ENCODE measurements around the gene RDX. TPM values are rescaled to one million over a fixed set of nuclear protein-coding genes. Genes with fewer than 3 reads are reported as not detected.
A peak's percentile ranks its signal among the peaks of the same experiment; 100 is the strongest.

RDX gene
- polyA plus RNA-seq, 1 experiment, result 23.4 TPM

GRCh38 chr11:110251836-110252235, 44.6 kb downstream of the RDX start:
- TF ChIP-seq CTCF (IDR thresholded peaks at IDR 0.05; ENCODE audit: insufficient read depth, low read depth, low read length), result no peak
- peaks cover 10% of the 10 kb centered on the region for H3K36me3 ChIP-seq (ENCODE audit: control insufficient read depth, insufficient read depth, low read length)
- POLR2A ChIA-PET, result no interaction called here
- CTCF ChIA-PET, result no interaction called here
- no peak overlapping the region for H3K4me3 ChIP-seq (ENCODE audit: low read depth, low read length)
- no peak for DNase-seq (ENCODE audit: low read depth)
- H3K27me3 ChIP-seq (ENCODE audit: control insufficient read depth, insufficient read depth, low read length), result no peaks in the 10 kb centered on the region

GRCh38 chr11:110250168-110250567, 46.2 kb downstream of the RDX start:
- Histone ChIP-seq H3K27me3 (ENCODE audit: control insufficient read depth, insufficient read depth, low read length) (no peaks in the 10 kb centered on the region), H3K4me3 (ENCODE audit: low read depth, low read length) (no peak overlapping the region), H3K36me3 (ENCODE audit: control insufficient read depth, insufficient read depth, low read length) (peaks cover 10% of the 10 kb centered on the region)
- POLR2A ChIA-PET, result no interaction called here
- CTCF ChIA-PET, result interaction anchor here (1.1 kb wide), 1 partner anchor 17 kb away, joined by 3 read pairs; no protein-coding TSS in a partner anchor
- no peak for DNase-seq (ENCODE audit: low read depth)
- no peak for TF ChIP-seq CTCF (IDR thresholded peaks at IDR 0.05; ENCODE audit: insufficient read depth, low read depth, low read length)

- DNase-seq (ENCODE audit: low read depth), result no peak
- Histone ChIP-seq H3K27me3 (ENCODE audit: control insufficient read depth, insufficient read depth, low read length) (no peaks in the 10 kb centered on the region), H3K36me3 (ENCODE audit: control insufficient read depth, insufficient read depth, low read length) (peaks cover 10% of the 10 kb centered on the region), H3K4me3 (ENCODE audit: low read depth, low read length) (no peak overlapping the region)
- POLR2A ChIA-PET, result no interaction called here
- CTCF ChIA-PET, result interaction anchor here (0.7 kb wide), 2 partner anchors 10 to 35 kb away, joined by 3 read pairs; no protein-coding TSS in a partner anchor
- TF ChIP-seq CTCF (IDR thresholded peaks at IDR 0.05; ENCODE audit: insufficient read depth, low read depth, low read length), result no peak
Measured at GRCh38 chr11:110249766-110250165, 46.6 kb downstream of the RDX start.

GRCh38 chr11:110249066-110249465, 47.3 kb downstream of the RDX start:
- no peak for DNase-seq (ENCODE audit: low read depth)
- Histone ChIP-seq H3K27me3 (ENCODE audit: control insufficient read depth, insufficient read depth, low read length) (no peaks in the 10 kb centered on the region), H3K4me3 (ENCODE audit: low read depth, low read length) (no peak overlapping the region), H3K36me3 (ENCODE audit: control insufficient read depth, insufficient read depth, low read length) (peaks cover 7% of the 10 kb centered on the region; the same call in 1 of the 2 replicates)
- ChIA-PET CTCF (interaction anchor here (0.7 kb wide), 2 partner anchors 10 to 36 kb away, joined by 3 read pairs; no protein-coding TSS in a partner anchor), POLR2A (no interaction called here)
- peak; percentile 27; the same call in 1 of the 2 replicates for TF ChIP-seq CTCF (IDR thresholded peaks at IDR 0.05; ENCODE audit: insufficient read depth, low read depth, low read length)

GRCh38 chr11:110243791-110244190, 52.6 kb downstream of the RDX start:
- no peak overlapping the region for H3K4me3 ChIP-seq (ENCODE audit: low read depth, low read length)
- DNase-seq (ENCODE audit: low read depth), result no peak
- H3K27me3 ChIP-seq (ENCODE audit: control insufficient read depth, insufficient read depth, low read length), result no peaks in the 10 kb centered on the region
- POLR2A ChIA-PET, result no interaction called here
- H3K36me3 ChIP-seq (ENCODE audit: control insufficient read depth, insufficient read depth, low read length), result peaks cover 3% of the 10 kb centered on the region; the same call in 1 of the 2 replicates
- CTCF ChIA-PET, result no interaction called here
- no peak for TF ChIP-seq CTCF (IDR thresholded peaks at IDR 0.05; ENCODE audit: insufficient read depth, low read depth, low read length)
